22Rv1 (cell line): Measurements from ENCODE around the gene VEGFB.
A peak's percentile ranks its signal among the peaks of the same experiment; 100 is the strongest.

Experiments used
- H3K27ac ChIP-seq: fragments of 450-650 bp; 2 replicates; pipeline ENCODE4 v1.5.1; 2017
- CTCF ChIP-seq: fragments of 450-650 bp; IDR thresholded peaks from 2 replicates; pipeline ENCODE4 v1.5.1; 2017; ENCODE audit warnings: mild to moderate bottlenecking
- ZFX ChIP-seq: fragments of 450-650 bp; IDR thresholded peaks from 2 replicates; pipeline ENCODE4 v1.6.1; 2017; ENCODE audit warnings: antibody characterized with exemption, borderline replicate concordance

VEGFB gene

GRCh38 chr11:64216879-64217278 is 17.5 kb upstream of the VEGFB start:
- H3K27ac ChIP-seq, result no peak overlapping the region
- TF ChIP-seq CTCF (no peak), ZFX (no peak)

- TF ChIP-seq ZFX, result no peak
- TF ChIP-seq CTCF, result no peak
- H3K27ac ChIP-seq, result peak overlapping the region; percentile 95
Measured at GRCh38 chr11:64218628-64219353, 15.6 kb upstream of the VEGFB start.

- peak overlapping the region; percentile 95 for H3K27ac ChIP-seq
Measured at GRCh38 chr11:64219354-64219684, 15.1 kb upstream of the VEGFB start.

GRCh38 chr11:64219755-64220154 is 14.6 kb upstream of the VEGFB start:
- peak overlapping the region; percentile 95 for H3K27ac ChIP-seq
- TF ChIP-seq ZFX (no peak), CTCF (no peak)

More at GRCh38 chr11:64219354-64219684, 15.1 kb upstream of the VEGFB start:
- TF ChIP-seq CTCF (no peak), ZFX (no peak)

GRCh38 chr11:64220271-64220670 is 14.1 kb upstream of the VEGFB start:
- TF ChIP-seq CTCF (no peak), ZFX (no peak)
- H3K27ac ChIP-seq, result peak overlapping the region; percentile 95

GRCh38 chr11:64220798-64221197 is 13.6 kb upstream of the VEGFB start:
- peak overlapping the region; percentile 95 for H3K27ac ChIP-seq
- TF ChIP-seq ZFX (no peak), CTCF (no peak)

GRCh38 chr11:64222651-64223000 is 11.8 kb upstream of the VEGFB start:
- TF ChIP-seq CTCF (no peak), ZFX (no peak)
- peak overlapping the region; percentile 95 for H3K27ac ChIP-seq
